ENCODE data around the gene SEMA4D. TPM values are rescaled to one million over a fixed set of nuclear protein-coding genes. Genes with fewer than 3 reads are reported as not detected.

The SEMA4D gene
- total and polyA plus RNA-seq, 2 donors from 2014 or later: 18.9 to 147 TPM

DNA sequence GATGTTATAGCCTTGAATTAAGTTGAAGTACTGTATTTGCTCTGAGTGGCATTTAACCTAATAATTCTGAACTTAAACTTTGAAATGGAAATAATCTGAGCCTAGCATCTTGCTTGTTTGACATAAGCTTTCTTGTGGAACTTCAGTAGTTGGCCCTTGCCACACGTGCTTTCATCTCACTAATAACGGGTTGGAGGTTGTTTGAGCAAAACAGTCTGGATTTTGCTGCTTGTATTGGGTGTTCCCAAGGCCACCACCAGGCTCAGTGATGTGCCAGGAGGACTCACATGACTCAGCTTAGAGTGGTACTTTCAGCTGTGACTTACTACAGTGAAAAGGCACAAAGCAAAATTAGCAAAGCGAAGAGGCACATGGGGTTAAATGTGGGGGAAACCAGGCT is 143.9 kb downstream of the SEMA4D start:
- H3K27ac ChIP-seq (ENCODE audit: low read depth in 2 of 2, low read length in 2 of 2): no peak overlapping the region
- H3K9me3 ChIP-seq (ENCODE audit: control insufficient read depth in 2 of 3, insufficient read depth in 1 of 3, low read length in 3 of 3): no peaks in the 10 kb centered on the region
- H3K9ac ChIP-seq (ENCODE audit: low read length in 3 of 3): no peak overlapping the region
- no peaks in the 10 kb centered on the region for H3K4me1 ChIP-seq (ENCODE audit: control insufficient read depth in 2 of 3, insufficient read depth in 2 of 3, low read depth in 1 of 3, low read length in 3 of 3)
- no peak for TF ChIP-seq CTCF (IDR thresholded peaks at IDR 0.05; ENCODE audit: borderline replicate concordance, extremely low read depth, insufficient read depth)
- H3K36me3 ChIP-seq (ENCODE audit: control insufficient read depth in 2 of 3, insufficient read depth in 3 of 3, low read length in 3 of 3): peaks cover 11 to 83% (median 80%) of the 10 kb centered on the region in 3 donors
- FAIRE-seq: no peak
- no peaks in the 10 kb centered on the region for H3K27me3 ChIP-seq (ENCODE audit: control insufficient read depth, insufficient read depth, low read length)
- intact Hi-C loops (cut with DNase I): no loop called here
- DNase-seq: no peak
- H3K4me3 ChIP-seq (ENCODE audit: low read length in 3 of 3): no peak overlapping the region

DNA sequence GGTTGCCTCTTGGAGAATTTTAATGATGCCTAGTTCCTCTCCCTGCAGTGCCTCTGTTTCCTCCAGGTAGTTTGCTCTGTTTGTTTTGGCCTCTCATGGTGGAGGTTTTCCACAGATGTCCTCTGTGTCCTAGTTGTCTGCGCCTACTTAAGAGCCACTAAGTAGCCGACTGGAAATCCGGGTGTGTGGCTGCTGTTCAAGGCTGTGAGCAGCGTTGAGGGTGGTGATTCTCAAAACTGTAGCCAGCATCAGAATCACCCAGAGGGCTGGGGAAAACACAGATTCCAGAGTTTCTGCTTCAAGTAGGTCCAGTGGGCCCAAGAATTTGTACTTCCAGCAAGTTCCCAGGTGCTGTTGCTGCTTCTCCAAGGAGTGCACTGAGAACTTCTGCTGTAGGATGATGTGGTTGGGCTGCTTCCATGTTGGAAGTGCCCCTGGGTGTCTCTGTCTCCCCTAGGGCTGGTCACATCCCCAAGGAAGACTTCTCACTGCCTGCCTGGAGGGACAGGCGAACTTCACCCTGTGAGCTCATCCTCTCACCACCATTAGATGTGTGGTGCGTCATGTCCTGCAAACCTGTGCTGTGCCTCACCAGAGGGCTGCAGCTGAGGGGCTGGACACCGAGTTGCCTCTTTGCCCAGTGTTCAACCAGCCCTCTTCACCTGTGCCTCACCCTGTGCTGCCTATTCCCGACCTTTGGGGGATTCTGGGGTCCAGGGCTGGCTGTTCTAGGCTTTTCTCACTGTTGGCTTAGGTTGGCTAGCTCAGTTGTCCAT is 144.9 kb downstream of the SEMA4D start:
- TF ChIP-seq CTCF (IDR thresholded peaks at IDR 0.05; ENCODE audit: borderline replicate concordance, extremely low read depth, insufficient read depth): no peak
- no peak for FAIRE-seq
- Histone ChIP-seq H3K27me3 (ENCODE audit: control insufficient read depth, insufficient read depth, low read length) (no peaks in the 10 kb centered on the region), H3K4me1 (ENCODE audit: control insufficient read depth in 2 of 3, insufficient read depth in 2 of 3, low read depth in 1 of 3, low read length in 3 of 3) (no peaks in the 10 kb centered on the region), H3K27ac (ENCODE audit: low read depth in 2 of 2, low read length in 2 of 2) (peak overlapping the region in 1 of 2 donors; percentile 10), H3K36me3 (ENCODE audit: control insufficient read depth in 2 of 3, insufficient read depth in 3 of 3, low read length in 3 of 3) (peaks cover 11 to 84% (median 81%) of the 10 kb centered on the region in 3 donors), H3K9ac (ENCODE audit: low read length in 3 of 3) (no peak overlapping the region), H3K9me3 (ENCODE audit: control insufficient read depth in 2 of 3, insufficient read depth in 1 of 3, low read length in 3 of 3) (no peaks in the 10 kb centered on the region), H3K4me3 (ENCODE audit: low read length in 3 of 3) (no peak overlapping the region)
- intact Hi-C loops (cut with DNase I): no loop called here
- no peak for DNase-seq

DNA sequence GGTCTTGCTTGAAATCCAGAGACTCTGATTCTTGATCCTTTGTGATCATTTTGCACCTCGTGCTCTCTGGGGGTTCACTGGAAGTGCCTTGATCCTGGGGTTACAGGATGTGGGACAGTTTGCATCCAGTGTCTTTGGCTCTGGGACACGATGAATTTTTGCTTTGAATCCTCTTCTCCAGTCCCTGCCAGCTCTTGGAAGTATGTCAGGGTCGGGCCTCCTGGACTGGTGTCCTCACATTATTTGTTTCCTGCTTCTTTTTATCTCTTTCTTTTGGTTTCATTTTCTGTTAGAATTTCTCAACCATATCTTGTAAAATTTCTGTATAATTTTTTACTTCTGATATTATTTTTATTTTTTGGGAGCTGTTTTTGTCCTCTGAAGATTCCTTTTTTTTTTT is 145.5 kb downstream of the SEMA4D start:
- H3K4me1 ChIP-seq (ENCODE audit: control insufficient read depth in 2 of 3, insufficient read depth in 2 of 3, low read depth in 1 of 3, low read length in 3 of 3): no peaks in the 10 kb centered on the region
- intact Hi-C loops (cut with DNase I): no loop called here
- DNase-seq (no peak), FAIRE-seq (no peak)
- H3K9me3 ChIP-seq (ENCODE audit: control insufficient read depth in 2 of 3, insufficient read depth in 1 of 3, low read length in 3 of 3): no peaks in the 10 kb centered on the region
- H3K27ac ChIP-seq (ENCODE audit: low read depth in 2 of 2, low read length in 2 of 2): no peak overlapping the region
- peaks cover 11 to 83% (median 80%) of the 10 kb centered on the region in 3 donors for H3K36me3 ChIP-seq (ENCODE audit: control insufficient read depth in 2 of 3, insufficient read depth in 3 of 3, low read length in 3 of 3)
- H3K9ac ChIP-seq (ENCODE audit: low read length in 3 of 3): no peak overlapping the region
- H3K27me3 ChIP-seq (ENCODE audit: control insufficient read depth, insufficient read depth, low read length): no peaks in the 10 kb centered on the region
- TF ChIP-seq CTCF (IDR thresholded peaks at IDR 0.05; ENCODE audit: borderline replicate concordance, extremely low read depth, insufficient read depth): no peak
- no peak overlapping the region for H3K4me3 ChIP-seq (ENCODE audit: low read length in 3 of 3)

All from kidney (tissue), 14 donors.